Measurements from ENCODE around the gene DNAJB13. TPM values are rescaled to one million over a fixed set of nuclear protein-coding genes. Genes with fewer than 3 reads are reported as not detected.

Gene DNAJB13
- total RNA-seq, 6 experiments from 2014 or later, result not detected

- intact Hi-C loops (cut with DNase I), result no loop called here
- no peak for TF ChIP-seq POLR2A (IDR thresholded peaks at IDR 0.05)
- TF ChIP-seq CTCF (IDR thresholded peaks at IDR 0.05), result no peak
- ATAC-seq (no peak), DNase-seq (no peak)
- Histone ChIP-seq H3K27ac (no peak within 1 kb of the TSS), H3K4me1 (peaks cover 0 to 4% (median 0%) of the 10 kb centered on the region in 4 donors), H3K4me3 (no peak within 1 kb of the TSS), H3K36me3 (no peaks in the 10 kb centered on the region), H3K9me3 (no peaks in the 10 kb centered on the region), H3K27me3 (no peaks in the 10 kb centered on the region)
- 46% methylated on average over 2 of the region's 9 CpGs for WGBS (ENCODE audit: insufficient coverage, low coverage, low lambda C conversion rate, missing lambda C conversion rate)
Measured at GRCh38 chr11:74008373-74009229, 57.8 kb downstream of the DNAJB13 start, which contains the start of gene UCP3. TSS of gene UCP3 (minus strand) at chr11:74009085. CDS start at chr11:74007042, 2,043 bp downstream.

- DNase-seq, result no peak
- intact Hi-C loops (cut with DNase I), result no loop called here
- Histone ChIP-seq H3K27ac (no peak overlapping the region), H3K27me3 (no peaks in the 10 kb centered on the region), H3K36me3 (no peaks in the 10 kb centered on the region), H3K4me1 (peaks cover 0 to 4% (median 0%) of the 10 kb centered on the region in 4 donors), H3K4me3 (no peak overlapping the region), H3K9me3 (no peaks in the 10 kb centered on the region)
- ATAC-seq, result no peak
- 88% methylated on average over 1 of the region's 3 CpGs for WGBS (ENCODE audit: insufficient coverage, low coverage, low lambda C conversion rate, missing lambda C conversion rate)
- TF ChIP-seq CTCF (IDR thresholded peaks at IDR 0.05) (no peak), POLR2A (IDR thresholded peaks at IDR 0.05) (no peak)
Measured at GRCh38 chr11:74009230-74009547, 58.4 kb downstream of the DNAJB13 start.

GRCh38 chr11:74009675-74010305 is 59.0 kb downstream of the DNAJB13 start:
- Histone ChIP-seq H3K4me1 (peaks cover 0 to 4% (median 0%) of the 10 kb centered on the region in 4 donors), H3K9me3 (no peaks in the 10 kb centered on the region), H3K27me3 (no peaks in the 10 kb centered on the region), H3K4me3 (no peak overlapping the region), H3K36me3 (no peaks in the 10 kb centered on the region), H3K27ac (no peak overlapping the region)
- TF ChIP-seq POLR2A (IDR thresholded peaks at IDR 0.05) (no peak), CTCF (IDR thresholded peaks at IDR 0.05) (no peak)
- DNase-seq (no peak), ATAC-seq (no peak)
- WGBS (ENCODE audit: insufficient coverage, low coverage, low lambda C conversion rate, missing lambda C conversion rate), result 90% methylated on average over 5 of the region's 5 CpGs
- intact Hi-C loops (cut with DNase I), result no loop called here

GRCh38 chr11:74010306-74011300 is 59.8 kb downstream of the DNAJB13 start:
- DNase-seq, result peak in 1 of 3 donors; percentile 19
- ATAC-seq, result no peak
- intact Hi-C loops (cut with DNase I), result no loop called here
- TF ChIP-seq POLR2A (IDR thresholded peaks at IDR 0.05) (no peak), CTCF (IDR thresholded peaks at IDR 0.05) (no peak)
- H3K27me3 ChIP-seq, result no peaks in the 10 kb centered on the region
- 94% methylated on average over 3 of the region's 9 CpGs for WGBS (ENCODE audit: insufficient coverage, low coverage, low lambda C conversion rate, missing lambda C conversion rate)
- H3K36me3 ChIP-seq, result no peaks in the 10 kb centered on the region
- H3K4me1 ChIP-seq, result peaks cover 0 to 4% (median 0%) of the 10 kb centered on the region in 4 donors
- H3K4me3 ChIP-seq, result no peak overlapping the region
- H3K27ac ChIP-seq, result no peak overlapping the region
- H3K9me3 ChIP-seq, result no peaks in the 10 kb centered on the region

Measured in right lobe of liver (tissue), 6 donors.